WTC11 (cell line): Measurements from ENCODE around the gene HPCA.

ENCODE experiments used
- CBFB ChIP-seq: sonication (generic); formaldehyde crosslinking; IDR thresholded peaks from 2 replicates; pipeline ENCODE4 v1.8.1; 2022; ENCODE audit warnings: mild to moderate bottlenecking, low read depth, missing genetic modification reagents
- JUN ChIP-seq: sonication (generic); formaldehyde crosslinking; IDR thresholded peaks from 2 replicates; pipeline ENCODE4 v1.8.0; 2023; ENCODE audit warnings: mild to moderate bottlenecking, missing genetic modification reagents
- NR1H2 ChIP-seq: sonication (generic); formaldehyde crosslinking; IDR thresholded peaks from 2 replicates; pipeline ENCODE4 v1.9.0; 2021; ENCODE audit warnings: mild to moderate bottlenecking, moderate library complexity, missing genetic modification reagents
- NR3C1 ChIP-seq: sonication (generic); formaldehyde crosslinking; conservative IDR thresholded peaks from 2 replicates; pipeline ENCODE4 v1.8.1; 2023; ENCODE audit warnings: low read depth, mild to moderate bottlenecking, missing genetic modification reagents
- RELA ChIP-seq: sonication (generic); formaldehyde crosslinking; IDR thresholded peaks from 2 replicates; pipeline ENCODE4 v1.8.1; 2022; ENCODE audit warnings: missing genetic modification reagents, mild to moderate bottlenecking, borderline replicate concordance
- TEAD1 ChIP-seq: sonication (generic); formaldehyde crosslinking; IDR thresholded peaks from 2 replicates; pipeline ENCODE4 v1.8.0; 2022; ENCODE audit warnings: mild to moderate bottlenecking, missing genetic modification reagents
- TEAD4 ChIP-seq: sonication (generic); formaldehyde crosslinking; IDR thresholded peaks from 2 replicates; pipeline ENCODE4 v1.8.0; 2022; ENCODE audit warnings: mild to moderate bottlenecking, missing genetic modification reagents
- TF ChIP-seq, protein P1 (sequence below): sonication (generic); formaldehyde crosslinking; conservative IDR thresholded peaks from 2 replicates; pipeline ENCODE4 v1.8.1; 2022; ENCODE audit warnings: mild to moderate bottlenecking, missing genetic modification reagents
- TF ChIP-seq, protein P2 (sequence below): sonication (generic); formaldehyde crosslinking; IDR thresholded peaks from 2 replicates; pipeline ENCODE4 v1.8.0; 2022; ENCODE audit warnings: mild to moderate bottlenecking, missing genetic modification reagents
- TF ChIP-seq, protein P3 (sequence below): fragments of 200-600 bp; IDR thresholded peaks from 2 replicates; pipeline ENCODE4 v1.8.0; 2022; ENCODE audit warnings: antibody characterized with exemption
- TF ChIP-seq, protein P4 (sequence below): fragments of 250-450 bp; sonication (Bioruptor Pico); IDR thresholded peaks from 2 replicates; pipeline ENCODE4 v1.9.0; 2021; ENCODE audit warnings: moderate library complexity, mild to moderate bottlenecking, inconsistent platforms, borderline replicate concordance

DNA sequence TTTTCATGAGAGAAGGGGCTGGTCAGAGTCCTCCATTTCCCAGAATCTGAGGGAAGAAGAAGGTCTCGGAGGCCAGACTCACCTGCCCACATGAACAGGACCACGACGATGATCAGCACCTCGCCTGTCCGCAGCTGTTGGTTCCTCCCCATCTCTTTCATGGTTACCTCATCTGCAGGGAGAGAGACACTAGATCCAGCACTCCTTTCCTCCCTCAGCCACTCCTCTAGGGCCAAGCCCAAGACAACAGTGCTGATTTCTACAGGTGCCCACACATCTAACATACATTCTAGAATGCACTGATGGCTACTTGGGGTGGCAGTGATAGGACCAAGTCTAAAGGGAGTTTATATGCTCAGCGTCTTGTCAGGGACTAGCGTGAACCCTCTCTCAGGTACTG, 18.6 kb upstream of the HPCA start:
- TF ChIP-seq, protein P1, sequence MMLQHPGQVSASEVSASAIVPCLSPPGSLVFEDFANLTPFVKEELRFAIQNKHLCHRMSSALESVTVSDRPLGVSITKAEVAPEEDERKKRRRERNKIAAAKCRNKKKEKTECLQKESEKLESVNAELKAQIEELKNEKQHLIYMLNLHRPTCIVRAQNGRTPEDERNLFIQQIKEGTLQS (CRISPR knock-in tag), result no peak
- TF ChIP-seq JUN (CRISPR knock-in tag) (no peak), RELA (CRISPR knock-in tag) (no peak), TEAD4 (no peak), CBFB (CRISPR knock-in tag) (no peak), NR1H2 (CRISPR knock-in tag) (no peak), NR3C1 (CRISPR knock-in tag) (no peak), TEAD1 (CRISPR knock-in tag) (no peak)
- TF ChIP-seq, protein P2, sequence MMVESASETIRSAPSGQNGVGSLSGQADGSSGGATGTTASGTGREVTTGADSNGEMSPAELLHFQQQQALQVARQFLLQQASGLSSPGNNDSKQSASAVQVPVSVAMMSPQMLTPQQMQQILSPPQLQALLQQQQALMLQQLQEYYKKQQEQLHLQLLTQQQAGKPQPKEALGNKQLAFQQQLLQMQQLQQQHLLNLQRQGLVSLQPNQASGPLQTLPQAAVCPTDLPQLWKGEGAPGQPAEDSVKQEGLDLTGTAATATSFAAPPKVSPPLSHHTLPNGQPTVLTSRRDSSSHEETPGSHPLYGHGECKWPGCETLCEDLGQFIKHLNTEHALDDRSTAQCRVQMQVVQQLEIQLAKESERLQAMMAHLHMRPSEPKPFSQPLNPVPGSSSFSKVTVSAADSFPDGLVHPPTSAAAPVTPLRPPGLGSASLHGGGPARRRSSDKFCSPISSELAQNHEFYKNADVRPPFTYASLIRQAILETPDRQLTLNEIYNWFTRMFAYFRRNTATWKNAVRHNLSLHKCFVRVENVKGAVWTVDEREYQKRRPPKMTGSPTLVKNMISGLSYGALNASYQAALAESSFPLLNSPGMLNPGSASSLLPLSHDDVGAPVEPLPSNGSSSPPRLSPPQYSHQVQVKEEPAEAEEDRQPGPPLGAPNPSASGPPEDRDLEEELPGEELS, result no peak
- TF ChIP-seq, protein P3, sequence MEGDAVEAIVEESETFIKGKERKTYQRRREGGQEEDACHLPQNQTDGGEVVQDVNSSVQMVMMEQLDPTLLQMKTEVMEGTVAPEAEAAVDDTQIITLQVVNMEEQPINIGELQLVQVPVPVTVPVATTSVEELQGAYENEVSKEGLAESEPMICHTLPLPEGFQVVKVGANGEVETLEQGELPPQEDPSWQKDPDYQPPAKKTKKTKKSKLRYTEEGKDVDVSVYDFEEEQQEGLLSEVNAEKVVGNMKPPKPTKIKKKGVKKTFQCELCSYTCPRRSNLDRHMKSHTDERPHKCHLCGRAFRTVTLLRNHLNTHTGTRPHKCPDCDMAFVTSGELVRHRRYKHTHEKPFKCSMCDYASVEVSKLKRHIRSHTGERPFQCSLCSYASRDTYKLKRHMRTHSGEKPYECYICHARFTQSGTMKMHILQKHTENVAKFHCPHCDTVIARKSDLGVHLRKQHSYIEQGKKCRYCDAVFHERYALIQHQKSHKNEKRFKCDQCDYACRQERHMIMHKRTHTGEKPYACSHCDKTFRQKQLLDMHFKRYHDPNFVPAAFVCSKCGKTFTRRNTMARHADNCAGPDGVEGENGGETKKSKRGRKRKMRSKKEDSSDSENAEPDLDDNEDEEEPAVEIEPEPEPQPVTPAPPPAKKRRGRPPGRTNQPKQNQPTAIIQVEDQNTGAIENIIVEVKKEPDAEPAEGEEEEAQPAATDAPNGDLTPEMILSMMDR, result no peak
- TF ChIP-seq, protein P4, sequence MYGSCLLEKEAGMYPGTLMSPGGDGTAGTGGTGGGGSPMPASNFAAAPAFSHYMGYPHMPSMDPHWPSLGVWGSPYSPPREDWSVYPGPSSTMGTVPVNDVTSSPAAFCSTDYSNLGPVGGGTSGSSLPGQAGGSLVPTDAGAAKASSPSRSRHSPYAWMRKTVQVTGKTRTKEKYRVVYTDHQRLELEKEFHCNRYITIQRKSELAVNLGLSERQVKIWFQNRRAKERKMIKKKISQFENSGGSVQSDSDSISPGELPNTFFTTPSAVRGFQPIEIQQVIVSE (CRISPR knock-in tag), result no peak
